Kidney (tissue), 14 donors: ENCODE results near the gene ATF7IP. TPM values are rescaled to one million over a fixed set of nuclear protein-coding genes. Genes with fewer than 3 reads are reported as not detected.

Experiments
- DNase-seq, 5 donors: peaks; one replicate each; pipeline ENCODE4 v3.0.0-alpha.2; 2013 to 2020
- FAIRE-seq: peaks from 2 replicates; lab custom pipeline; 2012; peaks lifted over from hg19 to GRCh38; lab: Jason Lieb, UNC
- H3K27ac ChIP-seq, 2 donors: one replicate each; pipeline ENCODE4 v1.7.0; 2013; ENCODE audit warnings: low read depth in 2 of 2, low read length in 2 of 2, inconsistent platforms in 1 of 2
- H3K27me3 ChIP-seq: one replicate; pipeline ENCODE4 v1.7.1; 2013; ENCODE audit warnings: low read length, inconsistent platforms; ENCODE audit not compliant: control insufficient read depth, insufficient read depth
- H3K36me3 ChIP-seq, 3 donors: one replicate each; pipeline versions ENCODE4 v1.7.0 to v1.7.1; 2013; ENCODE audit warnings: low read length in 3 of 3, control low read depth in 1 of 3, inconsistent platforms in 1 of 3; ENCODE audit not compliant: insufficient read depth in 3 of 3, control insufficient read depth in 2 of 3
- H3K4me1 ChIP-seq, 3 donors: one replicate each; pipeline versions ENCODE4 v1.7.0 to v1.7.1; 2013; ENCODE audit warnings: low read length in 3 of 3, inconsistent platforms in 1 of 3, low read depth in 1 of 3; ENCODE audit not compliant: control insufficient read depth in 2 of 3, insufficient read depth in 2 of 3
- H3K4me3 ChIP-seq, 3 donors: one replicate each; pipeline versions ENCODE4 v1.7.0 to v1.8.1; 2013; ENCODE audit warnings: low read length in 3 of 3, control low read depth in 1 of 3, inconsistent platforms in 1 of 3
- H3K9ac ChIP-seq, 3 donors: one replicate each; pipeline versions ENCODE4 v1.7.0 to v1.7.1; 2013; ENCODE audit warnings: low read length in 3 of 3, control low read depth in 1 of 3, inconsistent platforms in 1 of 3
- H3K9me3 ChIP-seq, 3 donors: one replicate each; pipeline versions ENCODE4 v1.7.0 to v1.7.1; 2013; ENCODE audit warnings: low read length in 3 of 3, control low read depth in 1 of 3, inconsistent platforms in 1 of 3; ENCODE audit not compliant: control insufficient read depth in 2 of 3, insufficient read depth in 1 of 3
- intact Hi-C: fragments of 100-400 bp; cut with DNase I; formaldehyde crosslinking; loops from one replicate; pipeline ENCODE4 v1.11.1; 2022
- polyA plus RNA-seq: library from polyadenylated mRNA; stranded (reverse); fragments of 350-450 nt; fragmentation: Illumina TruSeq; extraction: RNeasy Lipid Tissue Mini Kit (QIAGEN cat#74804); gene quantifications from one replicate; pipeline ENCODE4 v1.2.3, GENCODE V29; 2014; ENCODE audit warnings: low read depth, low replicate concordance; ENCODE audit not compliant: insufficient read depth
- total RNA-seq: library from RNA; stranded (reverse); fragmentation: NEBNext Ultra II Directional; extraction: Animal tissue kit (Norgen Biotek cat#: 25700); gene quantifications from one replicate; pipeline ENCODE4 v1.2.1, GENCODE V29; 2021
- TF ChIP-seq, protein P1 (sequence below): IDR thresholded peaks from 3 replicates; pipeline ENCODE4 v1.5.1; 2012; ENCODE audit warnings: mild to moderate bottlenecking, moderate library complexity, borderline replicate concordance; ENCODE audit not compliant: insufficient read depth; ENCODE audit errors: extremely low read depth
- donor health status: control.
- donor health status: control.
- donor health status: control.
- donor health status: control.
- donor health status: control.
- donor health status: DM: yes; HTN: yes; CAD: no.
- donor health status: Normal renal cell carcinoma (clear cell type).

Gene ATF7IP
- total and polyA plus RNA-seq, 2 donors from 2014 or later, result 6.3 to 97.1 TPM

DNA sequence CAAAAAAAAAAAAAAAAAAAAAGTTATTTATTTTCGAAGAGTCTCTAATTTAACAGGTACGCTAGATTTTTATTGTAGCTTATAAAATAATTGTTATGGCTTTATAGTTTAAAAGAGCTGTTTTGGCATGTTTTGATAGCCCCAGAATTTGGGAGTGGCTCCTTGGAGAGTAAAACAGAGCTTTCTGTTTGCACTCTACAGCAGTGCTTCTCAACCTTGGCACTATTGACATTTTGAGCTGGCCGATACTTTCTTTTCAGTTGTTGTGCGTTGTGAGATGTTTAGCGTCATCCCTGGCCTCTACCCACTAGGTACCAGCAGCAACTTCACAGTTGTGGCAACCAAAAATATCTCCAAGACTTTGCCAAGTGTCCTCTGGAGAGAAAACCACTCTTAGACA is 171.6 kb downstream of the ATF7IP start:
- H3K4me1 ChIP-seq, result no peaks in the 10 kb centered on the region
- H3K27me3 ChIP-seq, result no peaks in the 10 kb centered on the region
- H3K4me3 ChIP-seq, result no peak overlapping the region
- H3K9ac ChIP-seq, result no peak overlapping the region
- no peaks in the 10 kb centered on the region for H3K9me3 ChIP-seq
- H3K36me3 ChIP-seq, result peaks cover 0 to 2% (median 0%) of the 10 kb centered on the region in 3 donors
- DNase-seq (no peak), FAIRE-seq (no peak)
- TF ChIP-seq, protein P1, sequence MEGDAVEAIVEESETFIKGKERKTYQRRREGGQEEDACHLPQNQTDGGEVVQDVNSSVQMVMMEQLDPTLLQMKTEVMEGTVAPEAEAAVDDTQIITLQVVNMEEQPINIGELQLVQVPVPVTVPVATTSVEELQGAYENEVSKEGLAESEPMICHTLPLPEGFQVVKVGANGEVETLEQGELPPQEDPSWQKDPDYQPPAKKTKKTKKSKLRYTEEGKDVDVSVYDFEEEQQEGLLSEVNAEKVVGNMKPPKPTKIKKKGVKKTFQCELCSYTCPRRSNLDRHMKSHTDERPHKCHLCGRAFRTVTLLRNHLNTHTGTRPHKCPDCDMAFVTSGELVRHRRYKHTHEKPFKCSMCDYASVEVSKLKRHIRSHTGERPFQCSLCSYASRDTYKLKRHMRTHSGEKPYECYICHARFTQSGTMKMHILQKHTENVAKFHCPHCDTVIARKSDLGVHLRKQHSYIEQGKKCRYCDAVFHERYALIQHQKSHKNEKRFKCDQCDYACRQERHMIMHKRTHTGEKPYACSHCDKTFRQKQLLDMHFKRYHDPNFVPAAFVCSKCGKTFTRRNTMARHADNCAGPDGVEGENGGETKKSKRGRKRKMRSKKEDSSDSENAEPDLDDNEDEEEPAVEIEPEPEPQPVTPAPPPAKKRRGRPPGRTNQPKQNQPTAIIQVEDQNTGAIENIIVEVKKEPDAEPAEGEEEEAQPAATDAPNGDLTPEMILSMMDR, result no peak
- H3K27ac ChIP-seq, result no peak overlapping the region
- intact Hi-C loops, result no loop called here

GRCh38 chr12:14540801-14541462 is 175.4 kb downstream of the ATF7IP start:
- TF ChIP-seq, protein P1, result no peak
- Histone ChIP-seq H3K4me1 (no peaks in the 10 kb centered on the region), H3K4me3 (no peak overlapping the region), H3K36me3 (peaks cover 0 to 2% (median 0%) of the 10 kb centered on the region in 3 donors), H3K27ac (no peak overlapping the region), H3K9ac (no peak overlapping the region), H3K9me3 (no peaks in the 10 kb centered on the region), H3K27me3 (no peaks in the 10 kb centered on the region)
- FAIRE-seq (no peak), DNase-seq (no peak)
- intact Hi-C loops, result no loop called here

- Histone ChIP-seq H3K4me1 (no peaks in the 10 kb centered on the region), H3K9ac (no peak overlapping the region), H3K4me3 (no peak overlapping the region), H3K27ac (no peak overlapping the region), H3K27me3 (no peaks in the 10 kb centered on the region), H3K36me3 (no peaks in the 10 kb centered on the region), H3K9me3 (no peaks in the 10 kb centered on the region)
- TF ChIP-seq, protein P1, result no peak
- DNase-seq (no peak), FAIRE-seq (no peak)
- intact Hi-C loops, result no loop called here
Observed at GRCh38 chr12:14545144-14546124, 180.0 kb downstream of the ATF7IP start.
